ENCODE results near the gene RPS5. TPM values are rescaled to one million over a fixed set of nuclear protein-coding genes. Genes with fewer than 3 reads are reported as not detected.

Gene RPS5
- total and polyA plus RNA-seq, 9 of the 15 experiments (the other 6 are each of a cell fraction or from before 2014, with no cell fraction given), result 1,228 to 3,570 (median 2,484) TPM

DNA sequence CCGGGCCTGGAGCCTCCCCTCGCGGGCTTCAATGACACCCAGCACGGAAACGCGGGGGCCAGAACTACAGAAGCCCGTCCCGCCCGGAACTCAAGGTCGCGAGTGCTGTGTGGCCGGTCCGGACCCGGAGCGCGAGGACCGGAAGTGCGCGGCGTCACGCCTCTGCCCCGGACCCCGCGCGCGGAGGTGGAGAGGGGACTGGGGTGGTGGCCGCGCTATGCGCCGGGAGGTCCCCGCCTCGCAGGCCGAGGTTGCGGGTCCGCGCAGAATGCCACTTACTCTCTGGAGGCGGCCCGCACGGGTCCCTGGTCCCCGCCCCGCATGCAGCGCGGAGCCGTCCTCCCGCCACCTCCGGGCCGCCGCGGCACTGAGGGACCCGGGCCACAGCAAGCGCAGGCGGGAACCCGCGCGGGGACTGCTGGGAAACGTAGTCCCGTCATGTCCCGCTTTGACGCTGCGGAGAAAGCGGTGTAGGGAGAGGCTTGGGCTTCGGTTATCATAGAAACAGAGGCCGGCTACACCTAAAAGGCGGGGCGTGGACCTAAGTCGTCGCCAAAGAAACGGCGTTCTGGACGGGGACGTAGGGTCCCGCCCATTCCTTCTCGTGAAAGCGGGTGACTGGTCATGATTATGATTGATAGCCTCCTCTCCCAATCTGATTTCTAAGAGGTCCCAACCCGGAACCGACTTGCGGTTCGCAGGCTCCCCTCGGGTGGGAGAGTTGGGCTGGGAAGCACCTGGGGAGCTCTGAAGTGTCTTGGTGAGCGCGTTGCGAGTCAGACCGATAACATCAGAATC is 6.2 kb upstream of the RPS5 start, which contains the start of gene ZNF837 (continued):
- TF ChIP-seq CC2D1A (IDR thresholded peaks at IDR 0.05) (no peak), STAG1 (CRISPR knock-in tag; IDR thresholded peaks at IDR 0.05; ENCODE audit: borderline replicate concordance) (no peak), ZNF217 (CRISPR knock-in tag; IDR thresholded peaks at IDR 0.05) (no peak), ZKSCAN1 (IDR thresholded peaks at IDR 0.05; ENCODE audit: low read depth, low read length) (peak; percentile 77), PHF8 (IDR thresholded peaks at IDR 0.05; ENCODE audit: borderline replicate concordance, low read length) (peak; percentile 90; the same call in 1 of the 2 replicates), MECOM (CRISPR knock-in tag; IDR thresholded peaks at IDR 0.05) (no peak), ZFPM2 (CRISPR knock-in tag; IDR thresholded peaks at IDR 0.05) (no peak), RBM22 (IDR thresholded peaks at IDR 0.05; ENCODE audit: low read depth, low read length, poor library complexity, severe bottlenecking) (peak; percentile 89), ZNF444 (CRISPR knock-in tag; IDR thresholded peaks at IDR 0.05) (no peak), BHLHE40 (IDR thresholded peaks at IDR 0.05; ENCODE audit: low read length) (peak; percentile 57; the same call in 1 of the 2 replicates), HMG20A (CRISPR knock-in tag; conservative IDR thresholded peaks at IDR 0.05) (no peak), ZNF174 (CRISPR knock-in tag; IDR thresholded peaks at IDR 0.05) (no peak), ZNF583 (CRISPR knock-in tag; IDR thresholded peaks at IDR 0.05) (no peak), ASH1L (IDR thresholded peaks at IDR 0.05; ENCODE audit: borderline replicate concordance, low read depth, partially characterized antibody) (peak; percentile 87), FOXP1 (CRISPR knock-in tag; IDR thresholded peaks at IDR 0.05) (no peak), SMAD4 (CRISPR knock-in tag; conservative IDR thresholded peaks at IDR 0.05) (peak; percentile 83), MLLT1 (IDR thresholded peaks at IDR 0.05) (no peak), SMARCA5 (IDR thresholded peaks at IDR 0.05) (no peak), CBFA2T3 (IDR thresholded peaks at IDR 0.05) (no peak; the same call in none of the 2 replicates), ZNF41 (CRISPR knock-in tag; conservative IDR thresholded peaks at IDR 0.05) (no peak), RBM14 (IDR thresholded peaks at IDR 0.05; ENCODE audit: borderline replicate concordance, insufficient read depth, low read depth, low read length) (no peak), ARID2 (IDR thresholded peaks at IDR 0.05) (no peak), RAD21 (CRISPR knock-in tag; conservative IDR thresholded peaks at IDR 0.05 in 1 of 2, IDR thresholded peaks at IDR 0.05 in 1 of 2) (peak; percentile 23 to 31; a peak in 2 of 4 replicates), ARHGAP35 (IDR thresholded peaks at IDR 0.05; ENCODE audit: partially characterized antibody) (no peak), EHMT2 (IDR thresholded peaks at IDR 0.05) (no peak), KAT7 (CRISPR knock-in tag; IDR thresholded peaks at IDR 0.05; ENCODE audit: borderline replicate concordance) (0 out of 2 replicates have a peak, but pooled peaks have one; percentile 56), ZBED1 (IDR thresholded peaks at IDR 0.05) (0 out of 2 replicates have a peak, but pooled peaks have one; percentile 53), CBX8 (IDR thresholded peaks at IDR 0.05; ENCODE audit: borderline replicate concordance, extremely low read depth, low read depth, low read length, poor library complexity, severe bottlenecking) (no peak), GTF2F1 (IDR thresholded peaks at IDR 0.05; ENCODE audit: low read depth, low read length) (peak; percentile 75; the same call in 1 of the 2 replicates)
- TF ChIP-seq, protein P1, sequence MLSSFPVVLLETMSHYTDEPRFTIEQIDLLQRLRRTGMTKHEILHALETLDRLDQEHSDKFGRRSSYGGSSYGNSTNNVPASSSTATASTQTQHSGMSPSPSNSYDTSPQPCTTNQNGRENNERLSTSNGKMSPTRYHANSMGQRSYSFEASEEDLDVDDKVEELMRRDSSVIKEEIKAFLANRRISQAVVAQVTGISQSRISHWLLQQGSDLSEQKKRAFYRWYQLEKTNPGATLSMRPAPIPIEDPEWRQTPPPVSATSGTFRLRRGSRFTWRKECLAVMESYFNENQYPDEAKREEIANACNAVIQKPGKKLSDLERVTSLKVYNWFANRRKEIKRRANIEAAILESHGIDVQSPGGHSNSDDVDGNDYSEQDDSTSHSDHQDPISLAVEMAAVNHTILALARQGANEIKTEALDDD (IDR thresholded peaks at IDR 0.05), result no peak
